CD4-positive, alpha-beta T cell treated with Interferon gamma for 1 hour (primary cell): Measurements from ENCODE around the gene IL12A.
A peak's percentile ranks its signal among the peaks of the same experiment; 100 is the strongest.

Experiments used
- DNase-seq: peaks from one replicate; pipeline ENCODE4 v3.0.0-alpha.2; 2020

Gene IL12A

GRCh38 chr3:159991591-159991990 is 3.0 kb downstream of the IL12A start:
- DNase-seq: no peak

- no peak for DNase-seq
Measured at GRCh38 chr3:159992589-159992988, 4.0 kb downstream of the IL12A start.

GRCh38 chr3:159994182-159994581 is 5.5 kb downstream of the IL12A start:
- no peak for DNase-seq

GRCh38 chr3:159995091-159995490 is 6.5 kb downstream of the IL12A start:
- no peak for DNase-seq

GRCh38 chr3:159996018-159996417 is 7.4 kb downstream of the IL12A start:
- DNase-seq: no peak

GRCh38 chr3:159996959-159997358 is 8.3 kb downstream of the IL12A start:
- no peak for DNase-seq

- no peak for DNase-seq
Measured at GRCh38 chr3:160001148-160001760, 12.6 kb downstream of the IL12A start.

- DNase-seq: no peak
Measured at GRCh38 chr3:160001850-160002623, 13.4 kb downstream of the IL12A start.

GRCh38 chr3:160003520-160004128 is 15.0 kb downstream of the IL12A start:
- DNase-seq: peak; percentile 39

- no peak for DNase-seq
Measured at GRCh38 chr3:160005004-160005403, 16.4 kb downstream of the IL12A start.

GRCh38 chr3:160006282-160007163 is 17.9 kb downstream of the IL12A start:
- DNase-seq: peak; percentile 21

GRCh38 chr3:160008961-160009360 is 20.3 kb downstream of the IL12A start:
- no peak for DNase-seq

- no peak for DNase-seq
Measured at GRCh38 chr3:160009525-160009924, 20.9 kb downstream of the IL12A start.

- DNase-seq: no peak
Measured at GRCh38 chr3:160010578-160010977, 21.9 kb downstream of the IL12A start.

- DNase-seq: no peak
Measured at GRCh38 chr3:160012108-160012507, 23.5 kb downstream of the IL12A start.

GRCh38 chr3:160016972-160017371 is 28.3 kb downstream of the IL12A start:
- no peak for DNase-seq

- DNase-seq: no peak
Measured at GRCh38 chr3:160018959-160019358, 30.3 kb downstream of the IL12A start.

GRCh38 chr3:160020057-160020711 is 31.5 kb downstream of the IL12A start:
- no peak for DNase-seq

GRCh38 chr3:160022068-160022467 is 33.4 kb downstream of the IL12A start:
- DNase-seq: no peak

- DNase-seq: no peak
Measured at GRCh38 chr3:160023476-160023875, 34.8 kb downstream of the IL12A start.

GRCh38 chr3:160027541-160028195 is 39.0 kb downstream of the IL12A start:
- DNase-seq: no peak

- DNase-seq: no peak
Measured at GRCh38 chr3:160035757-160036156, 47.1 kb downstream of the IL12A start.
